GM23338 (cell line): ENCODE data around the gene ZG16B. TPM values are rescaled to one million over a fixed set of nuclear protein-coding genes. Genes with fewer than 3 reads are reported as not detected.

Source experiments
- ATAC-seq: fragments of 200-7000 bp; cut with Tn5 transposase; 3 replicates; pipeline ENCODE4 v1.9.1; 2020
- DNase-seq: peaks from one replicate; pipeline ENCODE4 v3.0.0-alpha.2; 2015; ENCODE audit warnings: low spot score
- H2AFZ ChIP-seq: fragments of 200-600 bp; sonication (generic); 2 replicates; pipeline ENCODE4 v1.8.0; 2016; ENCODE audit warnings: antibody characterized with exemption, mild to moderate bottlenecking, moderate library complexity
- H3F3A ChIP-seq: fragments of 200-600 bp; sonication (generic); replicated peaks from 2 replicates; pipeline ENCODE4 v1.8.0; 2017; ENCODE audit warnings: antibody characterized with exemption, mixed run types, low read depth
- H3K27ac ChIP-seq: fragments of 200-600 bp; sonication (generic); 2 replicates; pipeline ENCODE4 v1.6.1; 2016; ENCODE audit warnings: low read depth
- H3K27me3 ChIP-seq: fragments of 200-600 bp; sonication (generic); 2 replicates; pipeline ENCODE4 v1.8.0; 2016; ENCODE audit warnings: mild to moderate bottlenecking, mixed run types, moderate library complexity; ENCODE audit not compliant: insufficient read depth
- H3K36me3 ChIP-seq: fragments of 200-600 bp; sonication (generic); 2 replicates; pipeline ENCODE4 v1.8.0; 2016; ENCODE audit warnings: mild to moderate bottlenecking; ENCODE audit not compliant: insufficient read depth
- H3K4me1 ChIP-seq: fragments of 200-600 bp; sonication (generic); 2 replicates; pipeline ENCODE4 v1.8.0; 2016; ENCODE audit warnings: mild to moderate bottlenecking, moderate library complexity; ENCODE audit not compliant: insufficient read depth
- H3K4me2 ChIP-seq: fragments of 200-600 bp; sonication (generic); 2 replicates; pipeline ENCODE4 v1.7.1; 2017; ENCODE audit warnings: mixed run types
- H3K4me3 ChIP-seq: fragments of 200-600 bp; sonication (generic); 2 replicates; pipeline ENCODE4 v1.6.1; 2016; ENCODE audit warnings: mixed run types
- H3K79me2 ChIP-seq: fragments of 200-600 bp; sonication (generic); replicated peaks from 2 replicates; pipeline ENCODE4 v1.8.0; 2017; ENCODE audit warnings: mild to moderate bottlenecking; ENCODE audit not compliant: insufficient read depth
- H3K9me2 ChIP-seq: fragments of 200-600 bp; sonication (generic); 2 replicates; pipeline ENCODE4 v1.8.0; 2017; ENCODE audit not compliant: insufficient read depth
- H4K20me1 ChIP-seq: fragments of 200-600 bp; sonication (generic); replicated peaks from 2 replicates; pipeline ENCODE4 v1.8.0; 2017; ENCODE audit warnings: mild to moderate bottlenecking; ENCODE audit not compliant: insufficient read depth
- H3K27ac Mint-ChIP-seq: 2 replicates; pipeline ENCODE4 v1.8.0; 2020; ENCODE audit warnings: inconsistent platforms, mild to moderate bottlenecking, moderate library complexity, mixed read lengths
- H3K27me3 Mint-ChIP-seq: 3 replicates; pipeline ENCODE4 v1.8.0; 2022; ENCODE audit warnings: low read depth, mild to moderate bottlenecking, moderate library complexity, mixed read lengths, inconsistent platforms; ENCODE audit not compliant: insufficient read depth, poor library complexity
- H3K36me3 Mint-ChIP-seq: 3 replicates; pipeline ENCODE4 v1.8.0; 2021; ENCODE audit warnings: low read depth, mild to moderate bottlenecking, inconsistent platforms, moderate library complexity, mixed read lengths
- H3K4me1 Mint-ChIP-seq: 3 replicates; pipeline ENCODE4 v1.8.0; 2020; ENCODE audit warnings: mild to moderate bottlenecking, inconsistent platforms, mixed read lengths
- H3K4me3 Mint-ChIP-seq: 3 replicates; pipeline ENCODE4 v1.8.0; 2021; ENCODE audit warnings: moderate library complexity, mild to moderate bottlenecking, inconsistent platforms, mixed read lengths
- H3K9me3 Mint-ChIP-seq: 3 replicates; pipeline ENCODE4 v1.8.0; 2020; ENCODE audit warnings: moderate library complexity, mild to moderate bottlenecking, inconsistent platforms, mixed read lengths
- JUNB ChIP-seq: IDR thresholded peaks from one replicate; pipeline ENCODE4 v1.6.1; 2016; ENCODE audit warnings: antibody characterized with exemption; ENCODE audit not compliant: unreplicated experiment
- NANOG ChIP-seq: IDR thresholded peaks from 2 replicates; pipeline ENCODE4 v1.6.1; 2016; ENCODE audit warnings: antibody characterized with exemption, borderline replicate concordance
- POLR2AphosphoS5 ChIP-seq: IDR thresholded peaks from 2 replicates; pipeline ENCODE4 v1.6.1; 2016; ENCODE audit warnings: antibody characterized with exemption, low read depth
- ZNF114 ChIP-seq: fragments of 250-450 bp; sonication (Bioruptor Pico); IDR thresholded peaks from 2 replicates; pipeline ENCODE4 v1.5.0; 2020; ENCODE audit warnings: mild to moderate bottlenecking, moderate library complexity
- ZNF331 ChIP-seq: fragments of 250-450 bp; sonication (Bioruptor Pico); IDR thresholded peaks from 2 replicates; pipeline ENCODE4 v1.5.0; 2020; ENCODE audit warnings: low read depth, mild to moderate bottlenecking, moderate library complexity
- polyA plus RNA-seq: library from polyadenylated mRNA; unstranded; fragments of >200 nt; fragmentation: Nextera tagmentation; extraction: Ambion mirVana; gene quantifications from 2 replicates; pipeline ENCODE4 v1.2.1, GENCODE V29; 2016
- total RNA-seq: library from RNA; depleted of rRNA; stranded (reverse); fragments of >200 nt; shearing (Covaris generic); gene quantifications from 2 replicates; pipeline ENCODE4 v1.2.3, GENCODE V29; 2014
- TF ChIP-seq, protein P1 (sequence below): IDR thresholded peaks from one replicate; pipeline ENCODE4 v1.6.1; 2018; ENCODE audit warnings: antibody characterized with exemption; ENCODE audit not compliant: unreplicated experiment
- TF ChIP-seq, protein P2 (sequence below): IDR thresholded peaks from 2 replicates; pipeline ENCODE4 v1.6.1; 2016; ENCODE audit warnings: antibody characterized with exemption
- TF ChIP-seq, protein P3 (sequence below): fragments of 250-450 bp; sonication (Bioruptor Pico); IDR thresholded peaks from 2 replicates; pipeline ENCODE4 v1.5.0; 2020; ENCODE audit warnings: mild to moderate bottlenecking, moderate library complexity
- TF ChIP-seq, protein P4 (sequence below), 2 experiments: fragments of 200-600 bp in 1 of 2; sonication (generic) in 1 of 2; conservative IDR thresholded peaks; 2 replicates each; pipeline versions ENCODE4 v1.5.1 to v1.6.1; 2016 to 2017; ENCODE audit warnings: antibody characterized with exemption in 2 of 2, low read depth in 2 of 2, mild to moderate bottlenecking in 2 of 2, moderate library complexity in 1 of 2

The ZG16B gene
- total and polyA plus RNA-seq, 2 experiments from 2014 or later, result not detected

GRCh38 chr16:2827831-2828520, 2.1 kb upstream of the ZG16B start:
- TF ChIP-seq, protein P1, sequence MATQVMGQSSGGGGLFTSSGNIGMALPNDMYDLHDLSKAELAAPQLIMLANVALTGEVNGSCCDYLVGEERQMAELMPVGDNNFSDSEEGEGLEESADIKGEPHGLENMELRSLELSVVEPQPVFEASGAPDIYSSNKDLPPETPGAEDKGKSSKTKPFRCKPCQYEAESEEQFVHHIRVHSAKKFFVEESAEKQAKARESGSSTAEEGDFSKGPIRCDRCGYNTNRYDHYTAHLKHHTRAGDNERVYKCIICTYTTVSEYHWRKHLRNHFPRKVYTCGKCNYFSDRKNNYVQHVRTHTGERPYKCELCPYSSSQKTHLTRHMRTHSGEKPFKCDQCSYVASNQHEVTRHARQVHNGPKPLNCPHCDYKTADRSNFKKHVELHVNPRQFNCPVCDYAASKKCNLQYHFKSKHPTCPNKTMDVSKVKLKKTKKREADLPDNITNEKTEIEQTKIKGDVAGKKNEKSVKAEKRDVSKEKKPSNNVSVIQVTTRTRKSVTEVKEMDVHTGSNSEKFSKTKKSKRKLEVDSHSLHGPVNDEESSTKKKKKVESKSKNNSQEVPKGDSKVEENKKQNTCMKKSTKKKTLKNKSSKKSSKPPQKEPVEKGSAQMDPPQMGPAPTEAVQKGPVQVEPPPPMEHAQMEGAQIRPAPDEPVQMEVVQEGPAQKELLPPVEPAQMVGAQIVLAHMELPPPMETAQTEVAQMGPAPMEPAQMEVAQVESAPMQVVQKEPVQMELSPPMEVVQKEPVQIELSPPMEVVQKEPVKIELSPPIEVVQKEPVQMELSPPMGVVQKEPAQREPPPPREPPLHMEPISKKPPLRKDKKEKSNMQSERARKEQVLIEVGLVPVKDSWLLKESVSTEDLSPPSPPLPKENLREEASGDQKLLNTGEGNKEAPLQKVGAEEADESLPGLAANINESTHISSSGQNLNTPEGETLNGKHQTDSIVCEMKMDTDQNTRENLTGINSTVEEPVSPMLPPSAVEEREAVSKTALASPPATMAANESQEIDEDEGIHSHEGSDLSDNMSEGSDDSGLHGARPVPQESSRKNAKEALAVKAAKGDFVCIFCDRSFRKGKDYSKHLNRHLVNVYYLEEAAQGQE, result peak; percentile 80
- no peak for TF ChIP-seq ZNF331 (CRISPR knock-in tag)
- Histone ChIP-seq H2AFZ (no peak overlapping the region), H3K27ac (no peak overlapping the region), H3K4me3 (no peak overlapping the region), H3K4me1 (no peaks in the 10 kb centered on the region), H3K36me3 (no peaks in the 10 kb centered on the region), H4K20me1 (no peaks in the 10 kb centered on the region), H3K27me3 (no peaks in the 10 kb centered on the region), H3K4me2 (no peak overlapping the region), H3K79me2 (no peaks in the 10 kb centered on the region), H3K9me2 (no peaks in the 10 kb centered on the region), H3F3A (no peaks in the 10 kb centered on the region)
- ATAC-seq, result peak; percentile 62
- Mint-ChIP-seq H3K4me3 (no peak overlapping the region), H3K36me3 (no peaks in the 10 kb centered on the region), H3K4me1 (no peaks in the 10 kb centered on the region), H3K27ac (no peak overlapping the region), H3K27me3 (peaks cover 9% of the 10 kb centered on the region), H3K9me3 (no peaks in the 10 kb centered on the region; the same call in 2 of the 3 replicates)
- peak; percentile 58 for DNase-seq

GRCh38 chr16:2828521-2828840, 1.6 kb upstream of the ZG16B start:
- Histone ChIP-seq H2AFZ (no peak overlapping the region), H3F3A (no peaks in the 10 kb centered on the region), H4K20me1 (no peaks in the 10 kb centered on the region), H3K4me3 (no peak overlapping the region), H3K9me2 (no peaks in the 10 kb centered on the region), H3K4me2 (no peak overlapping the region), H3K27ac (no peak overlapping the region), H3K4me1 (no peaks in the 10 kb centered on the region), H3K36me3 (no peaks in the 10 kb centered on the region), H3K27me3 (no peaks in the 10 kb centered on the region), H3K79me2 (no peaks in the 10 kb centered on the region)
- no peak overlapping the region for H3K4me3 Mint-ChIP-seq
- DNase-seq (no peak), ATAC-seq (no peak)
- no peaks in the 10 kb centered on the region for H3K36me3 Mint-ChIP-seq
- H3K27ac Mint-ChIP-seq, result no peak overlapping the region
- no peaks in the 10 kb centered on the region; the same call in 2 of the 3 replicates for H3K9me3 Mint-ChIP-seq
- peaks cover 9% of the 10 kb centered on the region for H3K27me3 Mint-ChIP-seq
- no peaks in the 10 kb centered on the region for H3K4me1 Mint-ChIP-seq
- TF ChIP-seq, protein P2, sequence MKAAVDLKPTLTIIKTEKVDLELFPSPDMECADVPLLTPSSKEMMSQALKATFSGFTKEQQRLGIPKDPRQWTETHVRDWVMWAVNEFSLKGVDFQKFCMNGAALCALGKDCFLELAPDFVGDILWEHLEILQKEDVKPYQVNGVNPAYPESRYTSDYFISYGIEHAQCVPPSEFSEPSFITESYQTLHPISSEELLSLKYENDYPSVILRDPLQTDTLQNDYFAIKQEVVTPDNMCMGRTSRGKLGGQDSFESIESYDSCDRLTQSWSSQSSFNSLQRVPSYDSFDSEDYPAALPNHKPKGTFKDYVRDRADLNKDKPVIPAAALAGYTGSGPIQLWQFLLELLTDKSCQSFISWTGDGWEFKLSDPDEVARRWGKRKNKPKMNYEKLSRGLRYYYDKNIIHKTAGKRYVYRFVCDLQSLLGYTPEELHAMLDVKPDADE, result no peak
- TF ChIP-seq, protein P3, sequence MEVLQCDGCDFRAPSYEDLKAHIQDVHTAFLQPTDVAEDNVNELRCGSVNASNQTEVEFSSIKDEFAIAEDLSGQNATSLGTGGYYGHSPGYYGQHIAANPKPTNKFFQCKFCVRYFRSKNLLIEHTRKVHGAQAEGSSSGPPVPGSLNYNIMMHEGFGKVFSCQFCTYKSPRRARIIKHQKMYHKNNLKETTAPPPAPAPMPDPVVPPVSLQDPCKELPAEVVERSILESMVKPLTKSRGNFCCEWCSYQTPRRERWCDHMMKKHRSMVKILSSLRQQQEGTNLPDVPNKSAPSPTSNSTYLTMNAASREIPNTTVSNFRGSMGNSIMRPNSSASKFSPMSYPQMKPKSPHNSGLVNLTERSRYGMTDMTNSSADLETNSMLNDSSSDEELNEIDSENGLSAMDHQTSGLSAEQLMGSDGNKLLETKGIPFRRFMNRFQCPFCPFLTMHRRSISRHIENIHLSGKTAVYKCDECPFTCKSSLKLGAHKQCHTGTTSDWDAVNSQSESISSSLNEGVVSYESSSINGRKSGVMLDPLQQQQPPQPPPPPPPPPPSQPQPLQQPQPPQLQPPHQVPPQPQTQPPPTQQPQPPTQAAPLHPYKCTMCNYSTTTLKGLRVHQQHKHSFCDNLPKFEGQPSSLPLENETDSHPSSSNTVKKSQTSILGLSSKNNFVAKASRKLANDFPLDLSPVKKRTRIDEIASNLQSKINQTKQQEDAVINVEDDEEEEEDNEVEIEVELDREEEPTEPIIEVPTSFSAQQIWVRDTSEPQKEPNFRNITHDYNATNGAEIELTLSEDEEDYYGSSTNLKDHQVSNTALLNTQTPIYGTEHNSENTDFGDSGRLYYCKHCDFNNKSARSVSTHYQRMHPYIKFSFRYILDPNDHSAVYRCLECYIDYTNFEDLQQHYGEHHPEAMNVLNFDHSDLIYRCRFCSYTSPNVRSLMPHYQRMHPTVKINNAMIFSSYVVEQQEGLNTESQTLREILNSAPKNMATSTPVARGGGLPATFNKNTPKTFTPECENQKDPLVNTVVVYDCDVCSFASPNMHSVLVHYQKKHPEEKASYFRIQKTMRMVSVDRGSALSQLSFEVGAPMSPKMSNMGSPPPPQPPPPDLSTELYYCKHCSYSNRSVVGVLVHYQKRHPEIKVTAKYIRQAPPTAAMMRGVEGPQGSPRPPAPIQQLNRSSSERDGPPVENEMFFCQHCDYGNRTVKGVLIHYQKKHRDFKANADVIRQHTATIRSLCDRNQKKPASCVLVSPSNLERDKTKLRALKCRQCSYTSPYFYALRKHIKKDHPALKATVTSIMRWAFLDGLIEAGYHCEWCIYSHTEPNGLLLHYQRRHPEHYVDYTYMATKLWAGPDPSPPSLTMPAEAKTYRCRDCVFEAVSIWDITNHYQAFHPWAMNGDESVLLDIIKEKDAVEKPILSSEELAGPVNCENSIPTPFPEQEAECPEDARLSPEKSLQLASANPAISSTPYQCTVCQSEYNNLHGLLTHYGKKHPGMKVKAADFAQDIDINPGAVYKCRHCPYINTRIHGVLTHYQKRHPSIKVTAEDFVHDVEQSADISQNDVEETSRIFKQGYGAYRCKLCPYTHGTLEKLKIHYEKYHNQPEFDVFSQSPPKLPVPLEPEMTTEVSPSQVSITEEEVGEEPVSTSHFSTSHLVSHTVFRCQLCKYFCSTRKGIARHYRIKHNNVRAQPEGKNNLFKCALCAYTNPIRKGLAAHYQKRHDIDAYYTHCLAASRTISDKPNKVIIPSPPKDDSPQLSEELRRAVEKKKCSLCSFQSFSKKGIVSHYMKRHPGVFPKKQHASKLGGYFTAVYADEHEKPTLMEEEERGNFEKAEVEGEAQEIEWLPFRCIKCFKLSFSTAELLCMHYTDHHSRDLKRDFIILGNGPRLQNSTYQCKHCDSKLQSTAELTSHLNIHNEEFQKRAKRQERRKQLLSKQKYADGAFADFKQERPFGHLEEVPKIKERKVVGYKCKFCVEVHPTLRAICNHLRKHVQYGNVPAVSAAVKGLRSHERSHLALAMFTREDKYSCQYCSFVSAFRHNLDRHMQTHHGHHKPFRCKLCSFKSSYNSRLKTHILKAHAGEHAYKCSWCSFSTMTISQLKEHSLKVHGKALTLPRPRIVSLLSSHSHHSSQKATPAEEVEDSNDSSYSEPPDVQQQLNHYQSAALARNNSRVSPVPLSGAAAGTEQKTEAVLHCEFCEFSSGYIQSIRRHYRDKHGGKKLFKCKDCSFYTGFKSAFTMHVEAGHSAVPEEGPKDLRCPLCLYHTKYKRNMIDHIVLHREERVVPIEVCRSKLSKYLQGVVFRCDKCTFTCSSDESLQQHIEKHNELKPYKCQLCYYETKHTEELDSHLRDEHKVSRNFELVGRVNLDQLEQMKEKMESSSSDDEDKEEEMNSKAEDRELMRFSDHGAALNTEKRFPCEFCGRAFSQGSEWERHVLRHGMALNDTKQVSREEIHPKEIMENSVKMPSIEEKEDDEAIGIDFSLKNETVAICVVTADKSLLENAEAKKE (CRISPR knock-in tag), result no peak
- TF ChIP-seq, protein P4, sequence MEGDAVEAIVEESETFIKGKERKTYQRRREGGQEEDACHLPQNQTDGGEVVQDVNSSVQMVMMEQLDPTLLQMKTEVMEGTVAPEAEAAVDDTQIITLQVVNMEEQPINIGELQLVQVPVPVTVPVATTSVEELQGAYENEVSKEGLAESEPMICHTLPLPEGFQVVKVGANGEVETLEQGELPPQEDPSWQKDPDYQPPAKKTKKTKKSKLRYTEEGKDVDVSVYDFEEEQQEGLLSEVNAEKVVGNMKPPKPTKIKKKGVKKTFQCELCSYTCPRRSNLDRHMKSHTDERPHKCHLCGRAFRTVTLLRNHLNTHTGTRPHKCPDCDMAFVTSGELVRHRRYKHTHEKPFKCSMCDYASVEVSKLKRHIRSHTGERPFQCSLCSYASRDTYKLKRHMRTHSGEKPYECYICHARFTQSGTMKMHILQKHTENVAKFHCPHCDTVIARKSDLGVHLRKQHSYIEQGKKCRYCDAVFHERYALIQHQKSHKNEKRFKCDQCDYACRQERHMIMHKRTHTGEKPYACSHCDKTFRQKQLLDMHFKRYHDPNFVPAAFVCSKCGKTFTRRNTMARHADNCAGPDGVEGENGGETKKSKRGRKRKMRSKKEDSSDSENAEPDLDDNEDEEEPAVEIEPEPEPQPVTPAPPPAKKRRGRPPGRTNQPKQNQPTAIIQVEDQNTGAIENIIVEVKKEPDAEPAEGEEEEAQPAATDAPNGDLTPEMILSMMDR (conservative IDR thresholded peaks at IDR 0.05; ENCODE audit: low read depth in 2 of 2), result no peak
- TF ChIP-seq ZNF331 (CRISPR knock-in tag), result no peak
- no peak for TF ChIP-seq ZNF114 (CRISPR knock-in tag)
- no peak for TF ChIP-seq POLR2AphosphoS5
- no peak for TF ChIP-seq NANOG
- no peak for TF ChIP-seq JUNB
